BE2C (cell line): Measurements from ENCODE around the gene FKBP10. TPM values are rescaled to one million over a fixed set of nuclear protein-coding genes. Genes with fewer than 3 reads are reported as not detected.

Source experiments
- DNase-seq: peaks from one replicate; pipeline ENCODE4 v3.0.0-alpha.2; 2020
- H3K27me3 ChIP-seq: fragments of 250-450 bp; sonication (Bioruptor Pico); 2 replicates; pipeline ENCODE4 v1.5.1; 2020; ENCODE audit warnings: mild to moderate bottlenecking
- H3K36me3 ChIP-seq: fragments of 250-450 bp; sonication (Bioruptor Pico); 2 replicates; pipeline ENCODE4 v1.5.1; 2020; ENCODE audit warnings: mild to moderate bottlenecking
- H3K4me1 ChIP-seq: fragments of 250-450 bp; sonication (Bioruptor Pico); 2 replicates; pipeline ENCODE4 v1.5.1; 2020
- H3K4me3 ChIP-seq: 2 replicates; pipeline ENCODE4 v1.5.1; 2011; ENCODE audit warnings: low read depth, low read length
- H3K9me3 ChIP-seq: fragments of 250-450 bp; sonication (Bioruptor Pico); 2 replicates; pipeline ENCODE4 v1.5.1; 2020
- polyA plus RNA-seq: library from polyadenylated mRNA; unstranded; fragments of >200 nt; gene quantifications from one replicate; pipeline ENCODE4 v1.2.1, GENCODE V29; 2012; ENCODE audit warnings: low read depth, missing spikeins; ENCODE audit not compliant: insufficient read length, insufficient read depth
- TF ChIP-seq, protein P1 (sequence below): IDR thresholded peaks from 2 replicates; pipeline ENCODE4 v1.5.1; 2012; ENCODE audit warnings: mild to moderate bottlenecking, low read depth, low read length

The FKBP10 gene
- 708 TPM for polyA plus RNA-seq

DNA sequence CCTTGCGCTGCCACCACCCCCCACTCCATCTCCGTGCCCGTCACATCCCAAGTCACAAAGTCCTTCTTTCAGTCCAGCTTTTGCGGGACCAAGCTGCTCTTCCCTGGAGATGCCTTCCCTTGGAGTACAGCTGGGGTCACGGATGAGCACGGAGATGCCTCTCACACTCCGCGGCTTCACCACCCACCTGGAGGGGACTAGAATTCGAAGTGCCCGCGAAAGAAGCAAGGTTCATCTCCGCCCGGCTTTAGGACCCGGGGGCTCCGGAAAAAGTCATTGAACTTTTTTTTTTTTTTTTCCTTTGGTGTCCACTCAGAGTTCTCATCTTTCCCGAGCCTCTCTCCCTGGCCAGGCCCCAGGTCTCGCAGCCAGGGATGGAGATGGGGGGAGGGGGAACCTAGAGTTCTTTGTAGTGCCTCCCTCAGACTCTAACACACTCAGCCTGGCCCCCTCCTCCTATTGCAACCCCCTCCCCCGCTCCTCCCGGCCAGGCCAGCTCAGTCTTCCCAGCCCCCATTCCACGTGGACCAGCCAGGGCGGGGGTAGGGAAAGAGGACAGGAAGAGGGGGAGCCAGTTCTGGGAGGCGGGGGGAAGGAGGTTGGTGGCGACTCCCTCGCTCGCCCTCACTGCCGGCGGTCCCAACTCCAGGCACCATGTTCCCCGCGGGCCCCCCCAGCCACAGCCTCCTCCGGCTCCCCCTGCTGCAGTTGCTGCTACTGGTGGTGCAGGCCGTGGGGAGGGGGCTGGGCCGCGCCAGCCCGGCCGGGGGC lies at the start of gene FKBP10:
Gene FKBP10, plus strand, starts transcription at position 624 of the 771 bp plus-strand sequence. Its CDS starts 31 bp downstream, at position 655.
- peak; percentile 96 for DNase-seq
- TF ChIP-seq, protein P1, sequence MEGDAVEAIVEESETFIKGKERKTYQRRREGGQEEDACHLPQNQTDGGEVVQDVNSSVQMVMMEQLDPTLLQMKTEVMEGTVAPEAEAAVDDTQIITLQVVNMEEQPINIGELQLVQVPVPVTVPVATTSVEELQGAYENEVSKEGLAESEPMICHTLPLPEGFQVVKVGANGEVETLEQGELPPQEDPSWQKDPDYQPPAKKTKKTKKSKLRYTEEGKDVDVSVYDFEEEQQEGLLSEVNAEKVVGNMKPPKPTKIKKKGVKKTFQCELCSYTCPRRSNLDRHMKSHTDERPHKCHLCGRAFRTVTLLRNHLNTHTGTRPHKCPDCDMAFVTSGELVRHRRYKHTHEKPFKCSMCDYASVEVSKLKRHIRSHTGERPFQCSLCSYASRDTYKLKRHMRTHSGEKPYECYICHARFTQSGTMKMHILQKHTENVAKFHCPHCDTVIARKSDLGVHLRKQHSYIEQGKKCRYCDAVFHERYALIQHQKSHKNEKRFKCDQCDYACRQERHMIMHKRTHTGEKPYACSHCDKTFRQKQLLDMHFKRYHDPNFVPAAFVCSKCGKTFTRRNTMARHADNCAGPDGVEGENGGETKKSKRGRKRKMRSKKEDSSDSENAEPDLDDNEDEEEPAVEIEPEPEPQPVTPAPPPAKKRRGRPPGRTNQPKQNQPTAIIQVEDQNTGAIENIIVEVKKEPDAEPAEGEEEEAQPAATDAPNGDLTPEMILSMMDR, result no peak
- Histone ChIP-seq H3K9me3 (no peaks in the 10 kb centered on the region), H3K4me3 (peak within 1 kb of the TSS; percentile 99), H3K4me1 (no peaks in the 10 kb centered on the region), H3K36me3 (peaks cover 28% of the 10 kb centered on the region), H3K27me3 (no peaks in the 10 kb centered on the region)

DNA sequence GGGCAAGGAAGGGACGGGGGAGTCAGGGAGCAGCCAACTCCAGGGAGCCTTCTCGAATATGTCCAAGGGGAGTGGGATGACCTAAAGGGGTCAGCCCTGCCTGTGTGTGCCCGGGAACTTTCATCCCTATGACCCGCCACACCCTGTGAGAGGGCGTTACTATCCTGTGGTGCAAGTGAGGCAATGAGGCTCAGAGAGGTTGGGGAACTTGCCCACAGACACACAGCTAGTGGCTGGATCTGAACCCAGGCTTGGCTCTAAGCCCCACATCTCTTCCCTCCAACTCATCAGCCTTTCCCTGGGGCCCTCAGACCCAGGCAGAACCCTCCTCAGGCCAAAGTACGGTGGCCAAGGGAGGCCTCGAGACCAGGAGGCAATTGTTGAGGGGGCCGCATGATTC lies 49.5 kb upstream of the FKBP10 start:
- no peak overlapping the region for H3K4me3 ChIP-seq
- DNase-seq, result no peak
- no peaks in the 10 kb centered on the region for H3K4me1 ChIP-seq
- TF ChIP-seq, protein P1, result no peak
- H3K36me3 ChIP-seq, result peaks cover 21% of the 10 kb centered on the region
- H3K27me3 ChIP-seq, result no peaks in the 10 kb centered on the region
- no peaks in the 10 kb centered on the region for H3K9me3 ChIP-seq

DNA sequence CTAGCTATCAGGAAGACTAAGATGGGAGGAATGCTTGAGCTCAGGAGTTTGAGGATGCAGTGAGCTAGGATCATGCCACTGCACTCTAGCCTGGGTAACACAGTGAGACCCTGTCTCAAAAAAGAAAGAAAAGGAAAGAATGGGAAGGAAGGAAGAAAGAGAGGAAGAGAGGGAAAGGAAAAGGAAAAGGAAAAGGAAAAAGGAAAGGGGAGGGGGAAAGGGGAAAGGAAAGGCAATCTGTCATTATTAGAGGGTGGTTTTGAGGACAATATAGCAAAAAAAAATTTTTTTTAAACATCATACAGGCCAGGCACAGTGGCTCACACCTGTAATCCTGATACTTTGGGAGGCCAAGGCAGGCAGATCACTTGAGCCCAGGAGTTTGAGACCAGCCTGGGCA lies 46.7 kb upstream of the FKBP10 start:
- H3K9me3 ChIP-seq, result no peaks in the 10 kb centered on the region
- no peaks in the 10 kb centered on the region for H3K4me1 ChIP-seq
- no peaks in the 10 kb centered on the region for H3K27me3 ChIP-seq
- DNase-seq, result no peak
- H3K4me3 ChIP-seq, result no peak overlapping the region
- peaks cover 28% of the 10 kb centered on the region for H3K36me3 ChIP-seq
- TF ChIP-seq, protein P1, result no peak

DNA sequence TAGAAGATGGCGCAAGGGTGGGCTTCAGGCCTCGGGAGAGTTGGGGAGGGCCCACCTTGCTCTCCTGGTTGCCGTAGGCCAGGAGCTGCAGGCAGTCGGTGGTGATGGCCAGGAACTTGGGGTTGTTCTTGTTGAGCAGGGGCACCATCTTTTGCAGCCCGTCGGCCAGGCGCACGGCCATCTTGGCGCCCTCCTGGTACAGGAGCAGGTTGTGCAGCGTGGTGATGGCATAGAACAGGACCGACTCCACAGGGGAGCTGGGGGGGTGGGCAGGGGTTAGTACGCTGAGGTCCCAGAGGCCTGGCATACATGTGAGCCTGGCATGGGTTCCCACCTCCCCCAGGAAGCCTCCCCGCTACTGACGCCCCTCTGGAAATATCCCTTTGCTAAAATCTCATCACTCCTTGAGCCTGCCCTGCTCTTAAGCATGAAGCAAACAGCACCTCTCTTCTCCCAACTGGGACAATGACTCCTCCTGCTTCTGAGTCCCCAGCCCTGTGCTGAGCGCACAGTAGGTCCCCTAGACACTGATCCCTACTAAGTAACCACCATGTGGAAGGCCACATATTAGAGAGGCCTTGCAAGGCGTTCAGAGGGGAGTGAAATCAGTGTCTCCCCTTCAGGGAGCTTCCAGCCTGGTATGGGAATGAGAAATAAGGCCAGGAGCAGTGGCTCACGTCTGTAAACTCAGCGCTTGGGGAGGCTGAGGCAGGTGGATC lies 45.3 kb upstream of the FKBP10 start:
- Histone ChIP-seq H3K4me3 (no peak overlapping the region), H3K27me3 (no peaks in the 10 kb centered on the region), H3K4me1 (peaks cover 1% of the 10 kb centered on the region), H3K9me3 (no peaks in the 10 kb centered on the region), H3K36me3 (peaks cover 28% of the 10 kb centered on the region)
- TF ChIP-seq, protein P1, result no peak
- no peak for DNase-seq

DNA sequence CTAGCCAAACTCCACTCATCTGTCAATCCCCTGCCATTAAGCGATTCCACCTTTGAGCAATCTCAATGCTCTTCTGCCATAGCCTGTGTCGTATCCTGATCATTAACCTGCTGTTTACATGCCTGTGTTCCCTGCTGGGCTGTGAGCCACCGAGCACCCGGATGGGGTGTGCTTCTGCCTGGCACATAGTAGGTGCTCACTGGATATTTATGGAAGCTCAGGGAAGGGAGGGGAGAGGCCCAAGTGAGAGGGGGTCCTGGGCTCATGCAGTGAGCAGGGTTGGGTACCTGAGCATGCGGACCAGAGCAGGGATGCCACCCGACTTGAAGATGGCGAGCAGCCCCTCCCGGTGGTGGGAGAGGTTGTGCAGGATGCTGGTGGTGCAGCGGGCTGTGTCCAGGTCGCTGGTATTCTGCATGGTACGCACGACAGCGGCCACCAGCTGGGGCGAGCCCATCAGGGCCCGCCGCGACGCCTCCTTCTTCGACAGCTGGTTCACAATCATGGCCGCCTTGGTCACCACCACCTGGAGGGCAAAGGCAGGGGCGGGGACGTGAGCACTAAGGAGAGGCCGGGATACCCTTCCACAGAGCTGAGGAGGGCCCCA lies 44.0 kb upstream of the FKBP10 start:
- peaks cover 11% of the 10 kb centered on the region for H3K4me1 ChIP-seq
- DNase-seq, result no peak
- TF ChIP-seq, protein P1, result 0 out of 2 replicates have a peak, but pooled peaks have one; percentile 2
- no peaks in the 10 kb centered on the region for H3K9me3 ChIP-seq
- peaks cover 23% of the 10 kb centered on the region for H3K36me3 ChIP-seq
- no peaks in the 10 kb centered on the region for H3K27me3 ChIP-seq
- no peak overlapping the region for H3K4me3 ChIP-seq
